Stimulated activated CD4-positive, alpha-beta T cell treated with anti-CD3 and anti-CD28 coated beads, TNF-alpha, amount 100 ng/mL, for 48 hours (primary cell): Measurements from ENCODE around the gene HGS.

Experiments
- DNase-seq, 3 donors: peaks; one replicate each; pipeline ENCODE4 v3.0.0-alpha.2; 2020; ENCODE audit warnings: low read depth in 3 of 3

Gene HGS

DNA sequence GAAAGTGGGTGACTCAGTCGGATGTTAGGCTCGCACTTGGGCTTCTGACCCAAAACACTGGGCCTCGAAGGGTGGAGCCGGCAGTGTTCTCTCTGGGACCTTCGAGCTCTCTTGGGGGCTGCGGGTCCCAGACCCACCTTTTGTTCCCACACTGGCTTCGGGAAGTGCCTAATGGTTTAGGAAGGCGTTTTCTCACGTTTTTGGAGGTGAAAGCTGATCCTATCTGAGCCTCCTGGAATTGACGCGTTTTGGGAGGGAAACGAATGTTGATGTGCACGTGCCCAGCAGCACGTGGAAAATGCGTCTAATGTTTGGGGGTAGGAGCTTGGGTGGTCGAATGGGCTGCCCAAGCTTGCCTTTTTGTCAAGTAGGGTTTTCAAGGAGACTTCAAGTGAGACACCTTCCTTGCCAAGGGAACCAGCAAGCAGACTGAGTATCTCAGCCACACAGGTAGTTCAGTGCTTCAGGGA lies 666 bp downstream of the HGS start:
- DNase-seq = no peak

DNA sequence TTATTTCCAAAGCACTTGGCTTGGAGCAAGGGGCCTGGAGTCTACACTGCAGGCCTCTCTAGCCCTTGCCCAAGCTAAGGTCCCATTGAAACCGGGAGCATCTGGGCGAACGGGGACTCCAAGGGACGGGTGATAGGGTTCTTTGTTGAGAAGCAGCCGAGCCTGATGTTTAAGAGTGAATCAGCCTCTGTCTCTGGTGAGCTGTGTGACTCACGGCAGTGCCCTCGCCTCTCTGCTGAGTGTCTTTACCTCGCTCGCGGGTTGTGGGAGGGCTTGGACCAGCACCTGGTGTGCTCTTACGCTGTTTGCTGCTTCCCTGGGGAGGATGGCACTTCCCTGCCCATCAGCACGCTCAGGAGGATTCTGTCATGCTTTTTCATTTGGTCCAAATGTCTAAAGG lies 1.3 kb downstream of the HGS start:
- peak in 2 of 3 donors; percentile 49 to 52 for DNase-seq

DNA sequence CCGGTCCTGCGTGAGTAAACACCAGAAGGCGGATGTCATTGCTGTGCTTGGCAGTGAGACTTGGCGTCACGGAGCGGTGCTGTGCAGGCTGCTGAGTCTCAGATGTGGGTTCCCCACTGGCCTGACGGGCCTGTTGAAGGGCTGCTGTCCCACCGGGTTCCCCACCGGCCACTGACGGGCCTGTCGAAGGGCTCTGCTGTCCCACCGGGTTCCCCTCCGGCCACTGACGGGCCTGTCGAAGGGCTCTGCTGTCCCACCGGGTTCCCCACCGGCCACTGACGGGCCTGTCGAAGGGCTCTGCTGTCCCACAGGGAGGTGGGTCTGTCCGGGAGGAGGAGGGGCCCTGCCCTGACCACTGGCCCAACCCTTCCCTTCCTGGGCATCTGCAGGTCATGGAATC lies 2.8 kb downstream of the HGS start:
- no peak for DNase-seq

DNA sequence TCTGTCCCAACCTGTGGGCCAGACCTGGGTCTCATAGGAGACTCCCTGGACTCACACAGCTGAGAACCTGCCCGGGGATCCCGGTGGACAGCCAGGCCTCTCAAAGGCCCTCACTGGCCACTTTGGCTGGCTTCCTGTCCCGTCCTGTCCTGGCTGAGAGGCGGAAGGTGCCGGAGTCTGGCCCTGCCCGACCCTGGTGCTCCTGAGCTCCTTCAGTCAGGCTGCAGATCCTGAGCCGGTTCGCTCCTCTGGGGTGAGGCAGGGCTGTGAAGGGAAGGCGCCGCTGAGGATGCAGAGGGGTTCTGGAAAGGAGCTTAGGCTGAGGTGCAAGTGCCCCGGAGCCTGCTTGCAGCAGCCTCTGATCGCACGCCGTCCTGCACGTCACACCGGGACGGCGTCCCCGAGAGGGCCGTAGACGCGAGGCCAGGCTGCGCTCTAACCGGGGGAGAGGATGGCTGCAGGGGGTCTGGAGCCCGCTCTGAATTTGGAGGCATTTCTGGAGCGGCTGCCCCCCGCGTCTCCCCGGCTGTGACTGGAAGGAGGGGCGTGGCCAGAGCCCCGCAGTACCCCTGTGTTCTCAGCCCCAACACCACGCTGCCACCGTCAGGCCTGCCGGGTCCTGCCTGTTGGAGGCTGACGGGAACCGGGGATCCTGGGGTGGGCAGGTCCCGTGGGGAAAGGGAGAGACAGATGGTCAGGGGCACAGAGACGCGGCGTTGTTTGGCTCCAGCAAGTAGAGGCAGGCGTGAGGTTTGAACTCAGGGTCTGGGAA lies 4.1 kb downstream of the HGS start:
- no peak for DNase-seq

DNA sequence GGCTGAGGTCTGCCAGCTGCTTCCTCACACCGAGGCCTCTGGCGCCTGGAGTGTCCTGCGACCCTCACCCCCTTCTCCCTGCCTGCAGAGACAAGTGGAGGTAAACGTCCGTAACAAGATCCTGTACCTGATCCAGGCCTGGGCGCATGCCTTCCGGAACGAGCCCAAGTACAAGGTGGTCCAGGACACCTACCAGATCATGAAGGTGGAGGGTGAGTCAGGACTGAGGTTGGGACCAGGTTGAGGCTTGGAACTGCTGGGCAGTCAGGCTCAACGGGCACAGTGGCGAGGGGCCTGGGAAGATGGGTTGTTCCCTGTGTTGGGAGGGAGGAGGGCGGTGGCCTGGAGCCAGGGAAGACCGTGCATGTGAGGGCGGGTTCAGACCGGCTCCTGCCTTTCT lies 4.8 kb downstream of the HGS start:
- no peak for DNase-seq

DNA sequence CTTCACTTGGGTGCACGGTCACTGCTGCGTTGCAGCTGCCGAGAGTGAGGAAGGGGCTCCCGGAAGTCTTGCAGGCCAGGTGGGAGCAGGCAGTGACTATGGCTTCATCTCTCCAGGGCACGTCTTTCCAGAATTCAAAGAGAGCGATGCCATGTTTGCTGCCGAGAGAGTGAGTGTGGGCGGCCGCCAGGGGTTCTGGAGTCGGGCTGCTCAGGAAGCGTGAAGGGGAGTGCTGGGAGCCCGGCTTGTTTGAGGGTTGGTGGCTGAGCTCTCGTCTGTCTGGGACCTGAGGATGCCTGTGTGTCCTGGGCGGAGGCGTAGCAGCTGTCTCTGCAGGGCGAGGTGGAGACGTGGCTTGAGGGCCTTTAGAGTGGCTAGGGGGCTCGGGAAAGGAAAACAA lies 6.3 kb downstream of the HGS start:
- no peak for DNase-seq

DNA sequence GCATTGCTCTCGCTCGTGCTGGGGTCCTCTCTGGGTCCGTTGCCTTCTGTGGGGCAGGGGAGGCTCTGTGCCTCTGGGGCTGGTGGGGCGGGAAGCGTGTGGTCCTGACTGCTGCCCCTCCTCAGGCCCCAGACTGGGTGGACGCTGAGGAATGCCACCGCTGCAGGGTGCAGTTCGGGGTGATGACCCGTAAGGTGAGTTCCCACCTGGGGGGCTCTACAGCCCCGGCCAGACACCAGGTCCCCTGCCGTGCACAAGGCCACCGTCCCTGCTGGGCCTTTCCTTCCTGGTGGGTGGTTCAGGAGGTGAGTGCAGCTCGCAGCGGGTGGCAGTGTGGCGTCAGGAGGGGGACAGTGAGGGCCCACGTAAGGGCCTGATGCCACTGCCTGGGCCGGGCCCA lies 6.7 kb downstream of the HGS start:
- DNase-seq = no peak

DNA sequence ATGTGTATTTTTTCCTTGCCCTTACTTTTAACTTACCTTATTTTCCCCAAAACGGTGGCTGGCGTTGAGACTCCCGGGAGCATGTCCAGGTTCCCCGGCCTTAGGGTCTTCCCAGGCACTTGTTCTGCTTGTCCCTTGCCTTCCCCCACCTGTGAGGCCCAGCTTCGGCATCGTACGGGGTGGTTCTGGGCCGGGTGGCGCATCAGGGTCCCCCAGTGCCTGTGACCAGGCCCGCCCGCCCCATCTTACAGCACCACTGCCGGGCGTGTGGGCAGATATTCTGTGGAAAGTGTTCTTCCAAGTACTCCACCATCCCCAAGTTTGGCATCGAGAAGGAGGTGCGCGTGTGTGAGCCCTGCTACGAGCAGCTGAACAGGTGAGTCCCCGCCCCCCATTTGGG lies 7.4 kb downstream of the HGS start:
- DNase-seq = no peak

DNA sequence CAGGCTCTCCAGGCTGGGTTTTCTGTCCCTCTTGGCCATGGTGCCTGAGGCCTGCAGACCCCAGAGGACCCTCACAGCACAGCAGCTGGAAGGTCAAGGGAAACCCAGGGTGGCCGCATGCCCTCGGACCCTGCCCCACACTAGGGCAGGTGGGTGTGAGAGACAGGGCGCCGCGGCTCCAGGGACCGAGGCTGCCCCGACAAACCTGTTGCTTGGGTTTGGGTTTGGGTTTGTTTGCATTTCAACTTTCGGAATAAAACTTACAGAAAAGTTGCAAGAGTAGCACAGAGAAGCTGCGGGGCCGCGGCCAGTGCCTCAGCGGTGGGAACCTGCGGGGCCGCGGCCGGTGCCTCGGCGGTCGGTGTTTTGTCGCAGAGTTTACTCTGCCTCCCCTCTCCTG lies 7.8 kb downstream of the HGS start:
- DNase-seq = no peak

DNA sequence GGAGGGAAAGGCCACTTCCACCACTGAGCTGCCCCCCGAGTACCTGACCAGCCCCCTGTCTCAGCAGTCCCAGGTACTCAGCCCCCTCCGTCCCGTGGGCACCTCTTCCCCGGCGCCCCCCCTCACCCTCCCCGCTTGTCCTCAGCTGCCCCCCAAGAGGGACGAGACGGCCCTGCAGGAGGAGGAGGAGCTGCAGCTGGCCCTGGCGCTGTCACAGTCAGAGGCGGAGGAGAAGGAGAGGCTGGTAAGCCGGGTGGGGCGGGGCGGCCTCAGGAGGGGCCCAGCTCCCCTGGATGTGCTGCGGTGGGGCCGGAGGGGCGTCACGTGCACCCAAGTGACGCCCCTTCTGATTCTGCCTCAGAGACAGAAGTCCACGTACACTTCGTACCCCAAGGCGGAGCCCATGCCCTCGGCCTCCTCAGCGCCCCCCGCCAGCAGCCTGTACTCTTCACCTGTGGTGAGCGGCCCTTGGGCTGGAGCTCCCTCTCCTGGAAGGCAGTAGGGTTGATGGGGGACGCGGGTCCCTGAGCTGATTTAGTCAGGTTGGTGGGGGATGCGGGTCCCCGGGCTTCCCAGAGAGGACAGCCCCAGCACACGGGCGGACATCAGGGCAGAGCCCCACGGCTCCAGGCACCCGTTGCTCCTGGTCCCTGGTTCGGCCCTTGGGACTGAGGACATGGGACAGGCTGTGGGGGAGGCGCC lies 9.8 kb downstream of the HGS start:
- DNase-seq = no peak

DNA sequence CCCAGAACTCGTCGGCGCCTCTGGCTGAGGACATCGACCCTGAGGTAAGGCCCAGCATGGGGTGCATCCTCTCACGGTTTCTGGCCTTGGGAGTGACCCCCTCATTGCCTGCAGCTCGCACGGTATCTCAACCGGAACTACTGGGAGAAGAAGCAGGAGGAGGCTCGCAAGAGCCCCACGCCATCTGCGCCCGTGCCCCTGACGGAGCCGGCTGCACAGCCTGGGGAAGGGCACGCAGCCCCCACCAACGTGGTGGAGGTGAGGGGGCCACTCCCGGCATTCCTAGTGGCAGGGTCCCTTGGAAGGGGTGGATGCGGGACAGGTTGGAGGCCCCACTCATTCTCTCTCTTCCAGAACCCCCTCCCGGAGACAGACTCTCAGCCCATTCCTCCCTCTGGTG lies 11.0 kb downstream of the HGS start:
- DNase-seq = no peak

DNA sequence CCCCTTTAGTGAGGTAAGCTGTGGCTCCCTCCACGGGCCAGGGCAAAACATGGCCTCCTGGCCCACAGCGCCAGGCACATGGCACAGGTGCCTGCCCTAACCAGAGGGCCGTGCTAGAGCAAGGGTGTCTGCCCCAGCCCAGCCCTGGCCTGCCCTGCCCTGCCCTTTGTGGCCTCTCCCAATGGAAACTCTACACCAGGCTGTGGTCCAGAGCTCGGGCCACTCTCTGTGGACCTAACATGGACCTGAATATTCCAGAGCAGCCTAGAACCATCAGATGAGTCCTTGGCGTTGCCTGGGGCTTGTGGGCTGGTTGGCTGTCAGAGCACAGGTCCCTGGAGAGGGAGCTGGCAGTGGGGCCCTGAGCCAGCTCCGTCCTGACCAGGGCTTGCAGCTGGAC lies 11.4 kb downstream of the HGS start:
- no peak for DNase-seq

DNA sequence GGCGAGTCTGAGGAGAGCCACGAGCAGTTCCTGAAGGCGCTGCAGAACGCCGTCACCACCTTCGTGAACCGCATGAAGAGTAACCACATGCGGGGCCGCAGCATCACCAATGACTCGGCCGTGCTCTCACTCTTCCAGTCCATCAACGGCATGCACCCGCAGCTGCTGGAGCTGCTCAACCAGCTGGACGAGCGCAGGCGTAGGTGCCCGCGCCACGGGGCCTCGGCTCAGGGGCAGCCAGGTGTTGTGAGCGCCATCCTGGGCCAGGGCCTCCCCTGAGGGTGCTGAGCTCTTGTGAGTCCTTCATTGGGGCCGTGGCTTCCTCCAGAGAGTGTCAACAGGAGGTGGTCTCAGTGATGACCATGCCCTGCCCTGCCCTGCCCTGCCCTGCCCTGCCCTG lies 12.0 kb downstream of the HGS start:
- no peak for DNase-seq

DNA sequence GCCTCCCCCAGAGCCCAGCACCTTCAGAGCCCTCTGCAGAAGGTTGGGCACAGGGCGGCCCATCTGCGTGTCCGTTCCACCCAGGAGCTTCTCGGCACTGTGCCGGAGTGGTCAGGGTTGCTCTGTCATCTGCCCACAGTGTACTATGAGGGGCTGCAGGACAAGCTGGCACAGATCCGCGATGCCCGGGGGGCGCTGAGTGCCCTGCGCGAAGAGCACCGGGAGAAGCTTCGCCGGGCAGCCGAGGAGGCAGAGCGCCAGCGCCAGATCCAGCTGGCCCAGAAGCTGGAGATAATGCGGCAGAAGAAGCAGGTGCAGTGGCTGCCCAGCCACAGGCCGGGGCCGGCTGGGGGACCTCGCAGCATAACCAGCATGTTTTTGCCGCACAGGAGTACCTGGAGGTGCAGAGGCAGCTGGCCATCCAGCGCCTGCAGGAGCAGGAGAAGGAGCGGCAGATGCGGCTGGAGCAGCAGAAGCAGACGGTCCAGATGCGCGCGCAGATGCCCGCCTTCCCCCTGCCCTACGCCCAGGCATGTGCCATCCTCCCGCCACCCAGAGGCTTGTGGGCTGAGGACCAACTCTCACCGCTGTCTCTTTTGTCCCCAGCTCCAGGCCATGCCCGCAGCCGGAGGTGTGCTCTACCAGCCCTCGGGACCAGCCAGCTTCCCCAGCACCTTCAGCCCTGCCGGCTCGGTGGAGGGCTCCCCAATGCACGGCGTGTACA lies 12.6 kb downstream of the HGS start:
- DNase-seq = no peak

DNA sequence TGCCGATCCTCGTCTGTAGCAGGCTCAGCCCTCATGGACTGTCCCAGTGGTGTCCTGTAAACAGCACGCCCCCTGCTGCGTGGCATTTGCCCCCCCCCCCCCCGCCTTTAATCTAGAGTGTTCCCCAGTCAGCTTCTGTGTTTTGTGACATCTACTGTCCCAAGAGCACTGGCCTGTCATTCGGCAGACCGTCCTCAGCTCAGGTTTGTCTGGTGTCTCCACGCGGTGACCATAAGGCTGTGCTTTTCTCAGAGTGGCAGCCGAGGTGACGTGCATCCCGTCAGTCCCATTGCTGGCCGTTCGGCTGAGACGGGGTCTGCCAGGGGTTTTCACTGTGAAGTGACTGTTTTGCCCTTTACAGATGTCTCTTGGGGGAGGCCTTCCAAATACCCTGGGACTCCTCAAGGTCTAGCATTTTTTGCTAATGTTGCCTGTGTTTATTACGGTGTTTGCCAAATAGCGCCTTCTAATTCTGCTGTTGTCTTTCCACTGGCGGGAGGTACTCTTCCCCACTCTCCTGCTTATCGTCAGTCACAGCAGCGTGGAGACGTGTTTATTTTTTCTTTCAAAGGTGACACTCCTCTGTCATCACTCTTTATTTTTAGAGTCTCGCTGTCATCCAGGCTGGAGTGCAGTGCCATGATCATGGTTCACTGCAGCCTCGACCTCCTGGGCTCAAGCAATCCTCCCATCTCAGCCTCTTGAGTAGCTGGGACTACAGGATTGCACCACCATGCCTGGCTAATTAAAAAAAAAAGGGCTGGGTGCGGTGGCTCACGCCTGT lies 13.6 kb downstream of the HGS start:
- no peak for DNase-seq

DNA sequence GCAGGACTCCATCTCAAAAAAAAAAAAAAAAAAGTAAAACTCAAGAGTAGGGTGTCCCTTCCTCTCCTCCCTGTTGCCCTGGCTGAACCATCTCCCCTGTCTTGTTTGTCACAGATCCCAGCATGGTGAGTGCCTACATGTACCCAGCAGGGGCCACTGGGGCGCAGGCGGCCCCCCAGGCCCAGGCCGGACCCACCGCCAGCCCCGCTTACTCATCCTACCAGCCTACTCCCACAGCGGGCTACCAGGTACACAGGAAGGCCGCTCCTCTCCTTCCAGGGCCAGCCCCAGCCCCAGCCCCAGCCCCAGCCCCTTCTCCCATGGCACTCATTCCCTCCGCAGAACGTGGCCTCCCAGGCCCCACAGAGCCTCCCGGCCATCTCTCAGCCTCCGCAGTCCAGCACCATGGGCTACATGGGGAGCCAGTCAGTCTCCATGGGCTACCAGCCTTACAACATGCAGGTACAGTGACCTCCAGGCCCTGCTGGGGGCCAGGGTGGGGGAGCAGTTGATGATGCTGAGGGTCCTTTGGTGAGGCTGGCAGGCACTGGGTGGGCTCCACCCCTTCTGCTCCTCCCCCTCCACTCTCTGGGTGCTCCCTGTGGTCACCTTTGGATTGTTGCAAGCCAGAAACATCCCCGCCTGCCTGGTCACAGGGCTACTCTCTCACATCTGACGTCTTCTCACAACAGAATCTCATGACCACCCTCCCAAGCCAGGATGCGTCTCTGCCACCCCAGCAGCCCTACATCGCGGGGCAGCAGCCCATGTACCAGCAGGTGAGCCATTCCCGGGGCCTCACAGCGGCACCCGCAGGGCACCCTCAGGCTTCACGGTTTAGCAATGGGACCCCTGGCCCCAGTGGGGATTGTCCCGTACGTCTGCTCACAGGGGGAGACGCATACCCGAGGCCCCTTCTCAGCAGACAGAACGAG lies 16.8 kb downstream of the HGS start:
- no peak for DNase-seq

DNA sequence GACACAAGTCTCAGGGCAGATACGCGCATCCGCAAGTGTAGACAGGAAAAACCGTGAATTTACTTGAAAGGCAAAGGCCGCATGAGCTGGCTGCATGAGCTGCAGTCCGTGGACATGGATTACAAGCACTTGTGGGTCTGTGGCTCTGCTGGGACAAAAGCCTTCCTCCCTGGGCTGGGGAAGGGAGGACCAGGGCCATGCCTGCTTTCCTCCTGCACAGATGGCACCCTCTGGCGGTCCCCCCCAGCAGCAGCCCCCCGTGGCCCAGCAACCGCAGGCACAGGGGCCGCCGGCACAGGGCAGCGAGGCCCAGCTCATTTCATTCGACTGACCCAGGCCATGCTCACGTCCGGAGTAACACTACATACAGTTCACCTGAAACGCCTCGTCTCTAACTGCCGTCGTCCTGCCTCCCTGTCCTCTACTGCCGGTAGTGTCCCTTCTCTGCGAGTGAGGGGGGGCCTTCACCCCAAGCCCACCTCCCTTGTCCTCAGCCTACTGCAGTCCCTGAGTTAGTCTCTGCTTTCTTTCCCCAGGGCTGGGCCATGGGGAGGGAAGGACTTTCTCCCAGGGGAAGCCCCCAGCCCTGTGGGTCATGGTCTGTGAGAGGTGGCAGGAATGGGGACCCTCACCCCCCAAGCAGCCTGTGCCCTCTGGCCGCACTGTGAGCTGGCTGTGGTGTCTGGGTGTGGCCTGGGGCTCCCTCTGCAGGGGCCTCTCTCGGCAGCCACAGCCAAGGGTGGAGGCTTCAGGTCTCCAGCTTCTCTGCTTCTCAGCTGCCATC lies 17.7 kb downstream of the HGS start:
- no peak for DNase-seq

DNA sequence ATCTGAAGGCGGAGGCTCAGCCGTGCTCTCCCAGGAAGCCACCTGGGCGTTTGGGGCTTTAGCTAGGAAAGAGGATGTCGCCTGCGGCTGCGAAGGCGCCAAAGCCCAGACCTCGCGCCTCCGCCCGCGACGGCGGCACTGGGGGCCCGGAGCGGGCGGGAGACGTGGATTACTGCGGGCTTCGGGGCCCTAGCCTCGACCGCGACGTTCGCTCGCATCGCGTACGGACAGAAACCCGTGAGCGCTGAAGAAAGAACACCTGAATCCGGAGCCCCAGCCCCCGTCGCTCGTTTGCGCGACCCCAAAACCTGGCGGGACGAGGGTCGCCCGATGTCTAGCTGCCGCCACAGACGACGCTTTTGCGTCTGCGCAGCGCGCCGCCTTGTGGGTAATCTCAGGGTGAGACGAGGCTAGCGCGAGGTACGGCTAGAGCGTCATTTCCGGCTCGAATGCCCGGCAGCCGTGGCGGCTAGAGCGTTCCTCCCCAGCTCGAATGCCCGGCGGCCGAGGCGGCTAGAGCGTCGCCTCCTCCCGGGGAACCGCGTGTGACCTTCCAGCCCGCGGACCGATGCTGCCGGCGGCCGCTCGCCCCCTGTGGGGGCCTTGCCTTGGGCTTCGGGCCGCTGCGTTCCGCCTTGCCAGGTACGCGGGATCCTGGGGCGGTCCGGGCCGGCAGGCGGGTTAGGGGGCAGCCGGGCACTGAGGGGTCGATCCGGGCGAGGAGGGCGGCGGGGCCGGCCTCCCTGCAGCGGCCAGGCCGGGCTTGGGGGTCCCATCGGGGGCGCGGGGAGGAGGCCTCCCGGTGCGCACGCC lies 19.3 kb downstream of the HGS start, which contains the start of gene MRPL12:
TSS of gene MRPL12 (plus strand) at position 434 of the 813 bp plus-strand sequence. CDS start at position 569, 135 bp downstream.
- peak; percentile 80 to 87 (median 83) for DNase-seq
